Adrenal gland (tissue), 12 donors: ENCODE measurements around the gene VPS72. TPM values are rescaled to one million over a fixed set of nuclear protein-coding genes. Genes with fewer than 3 reads are reported as not detected.

ENCODE experiments used
- DNase-seq, 7 donors: peaks; one replicate each; pipeline ENCODE4 v3.0.0-alpha.2; 2019 to 2020
- H3K27ac ChIP-seq, 5 donors: fragments of 200-600 bp; sonication (generic) in 4 of 5; 1 replicate in 3 of 5; 2 replicates in 2 of 5; pipeline versions ENCODE4 v1.5.1 to v1.8.0; 2016 to 2020; ENCODE audit warnings: mild to moderate bottlenecking in 1 of 5
- H3K27me3 ChIP-seq: fragments of 200-600 bp; 2 replicates; pipeline ENCODE4 v1.8.0; 2021
- H3K36me3 ChIP-seq, 2 donors: fragments of 200-600 bp; replicated peaks in 1 of 2; 1 replicate in 1 of 2; 2 replicates in 1 of 2; pipeline versions ENCODE4 v1.5.1 to v1.8.0; 2018 to 2022
- H3K4me1 ChIP-seq, 2 donors: fragments of 200-600 bp; replicated peaks in 1 of 2; 1 replicate in 1 of 2; 2 replicates in 1 of 2; pipeline versions ENCODE4 v1.5.1 to v1.8.0; 2018 to 2021
- H3K4me3 ChIP-seq, 4 donors: fragments of 200-600 bp; sonication (generic) in 3 of 4; one replicate each; pipeline ENCODE4 v1.5.1; 2016 to 2018
- H3K9me3 ChIP-seq, 3 donors: fragments of 200-600 bp; sonication (generic) in 1 of 3; replicated peaks in 1 of 3; 1 replicate in 2 of 3; 2 replicates in 1 of 3; pipeline versions ENCODE4 v1.5.1 to v1.8.0; 2016 to 2021
- POLR2A ChIP-seq, 2 donors: fragments of 450-650 bp; IDR thresholded peaks; one replicate each; pipeline ENCODE4 v1.6.1; 2017; ENCODE audit warnings: antibody characterized with exemption in 2 of 2, mild to moderate bottlenecking in 2 of 2, moderate library complexity in 1 of 2
- WGBS, 4 donors: extraction: QIAGEN DNeasy Blood & Tissue Kit in 2 of 4; methylation state at CpG; one replicate each; pipeline versions ENCODE4 v1.1.5 to v1.1.7; 2013 to 2017; 5-methylcytosine and 5-hydroxymethylcytosine counted together
- intact Hi-C, 2 donors: fragments of 100-400 bp; cut with DNase I; formaldehyde crosslinking; loops; one replicate each; pipeline versions ENCODE4 v1.14.1 to v1.15.0; 2022 to 2023
- polyA plus RNA-seq, 3 donors: library from polyadenylated mRNA; stranded (reverse); fragments of 200-250 nt in 2 of 3; fragments of 350-450 nt in 1 of 3; fragmentation: Illumina TruSeq in 1 of 3; extraction: RNeasy Lipid Tissue Mini Kit (QIAGEN cat#74804) in 1 of 3; gene quantifications; one replicate each; pipeline ENCODE4 v1.2.3, GENCODE V29; 2013 to 2014
- total RNA-seq, 9 donors: library from RNA; depleted of rRNA in 4 of 9; stranded (reverse); fragments of >200 nt in 4 of 9; fragments of 120-200 nt in 1 of 9; fragmentation: NEBNext Ultra II Directional in 1 of 9; extraction: Animal tissue kit (Norgen Biotek cat#: 25700) in 1 of 9; gene quantifications; one replicate each; pipeline versions ENCODE4 v1.1.0 to v1.2.4, GENCODE V29; 2013 to 2023
- TF ChIP-seq, protein P1 (sequence below), 6 experiments: fragments of 450-650 bp in 4 of 6; fragments of 200-600 bp in 2 of 6; sonication (generic) in 1 of 6; IDR thresholded peaks; 1 replicate in 5 of 6; 2 replicates in 1 of 6; pipeline versions ENCODE4 v1.5.1 to v1.8.0; 2016 to 2021; ENCODE audit warnings: antibody characterized with exemption in 6 of 6, mild to moderate bottlenecking in 2 of 6, moderate library complexity in 1 of 6
- donor health status: healthy with polysubstance abuse.
- donor health status: Bipolar disorder and iron deficiency.
- donor health status: DM: yes; HTN: yes; CAD: no.
- donor health status: DM: no; HTN: no; CAD: no.
- donor health status: DM: no; HTN: no; CAD: no.
- donor health status: DM: yes; HTN: yes; CAD: no.

The VPS72 gene
- total and polyA plus RNA-seq, 12 donors: 30.0 to 57.1 (median 39.2) TPM

DNA sequence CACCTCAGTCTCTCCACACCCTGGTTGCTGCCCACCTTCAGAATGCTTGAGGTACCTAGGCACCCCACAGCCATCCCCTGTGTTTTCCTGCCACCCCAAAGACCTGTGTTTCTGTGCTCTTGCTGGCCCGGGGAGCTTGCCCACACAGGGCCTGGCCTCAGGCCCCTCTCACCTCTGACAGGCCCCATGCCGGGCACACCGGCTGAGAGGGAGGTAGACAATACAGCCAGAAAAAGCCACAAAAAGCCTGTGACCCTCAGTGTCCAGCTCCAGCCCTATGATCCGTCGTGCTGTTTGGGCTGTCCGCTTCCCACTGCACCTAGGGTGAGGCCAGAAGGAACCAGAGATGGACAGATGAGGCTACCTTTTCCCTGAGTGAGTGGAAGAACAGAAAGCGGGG is 55.0 kb downstream of the VPS72 start:
- intact Hi-C loops: no loop called here
- WGBS, 4 donors: 91 to 98% (median 95%) methylated on average over 6 to 7 of the region's 7 CpGs

DNA sequence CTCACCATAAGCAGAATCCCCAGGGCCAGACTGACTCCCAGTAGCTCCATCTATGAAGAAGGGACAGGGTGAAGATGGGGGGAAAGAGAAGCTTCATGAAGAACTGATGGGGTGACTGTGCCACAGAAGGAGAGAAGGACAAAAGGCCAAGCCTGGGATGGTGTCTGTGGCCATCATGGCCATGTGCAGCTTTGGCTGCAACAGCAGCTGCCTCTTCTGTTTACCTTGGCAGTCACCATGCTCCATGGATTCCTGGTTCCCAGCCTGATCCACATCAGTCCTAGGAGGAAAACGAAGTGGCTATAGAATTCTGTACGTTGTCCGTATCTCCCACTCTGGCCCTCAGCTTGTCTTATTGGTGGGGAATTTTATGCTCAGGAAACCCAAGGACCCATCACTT is 55.6 kb downstream of the VPS72 start:
- H3K4me1 ChIP-seq: peaks cover 7 to 11% of the 10 kb centered on the region in 2 donors
- 83 to 95% (median 88%) methylated on average over 3 of the region's 3 CpGs for WGBS, 4 donors
- TF ChIP-seq, protein P1, sequence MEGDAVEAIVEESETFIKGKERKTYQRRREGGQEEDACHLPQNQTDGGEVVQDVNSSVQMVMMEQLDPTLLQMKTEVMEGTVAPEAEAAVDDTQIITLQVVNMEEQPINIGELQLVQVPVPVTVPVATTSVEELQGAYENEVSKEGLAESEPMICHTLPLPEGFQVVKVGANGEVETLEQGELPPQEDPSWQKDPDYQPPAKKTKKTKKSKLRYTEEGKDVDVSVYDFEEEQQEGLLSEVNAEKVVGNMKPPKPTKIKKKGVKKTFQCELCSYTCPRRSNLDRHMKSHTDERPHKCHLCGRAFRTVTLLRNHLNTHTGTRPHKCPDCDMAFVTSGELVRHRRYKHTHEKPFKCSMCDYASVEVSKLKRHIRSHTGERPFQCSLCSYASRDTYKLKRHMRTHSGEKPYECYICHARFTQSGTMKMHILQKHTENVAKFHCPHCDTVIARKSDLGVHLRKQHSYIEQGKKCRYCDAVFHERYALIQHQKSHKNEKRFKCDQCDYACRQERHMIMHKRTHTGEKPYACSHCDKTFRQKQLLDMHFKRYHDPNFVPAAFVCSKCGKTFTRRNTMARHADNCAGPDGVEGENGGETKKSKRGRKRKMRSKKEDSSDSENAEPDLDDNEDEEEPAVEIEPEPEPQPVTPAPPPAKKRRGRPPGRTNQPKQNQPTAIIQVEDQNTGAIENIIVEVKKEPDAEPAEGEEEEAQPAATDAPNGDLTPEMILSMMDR (IDR thresholded peaks at IDR 0.05): no peak
- no peak for TF ChIP-seq POLR2A (IDR thresholded peaks at IDR 0.05)
- no peaks in the 10 kb centered on the region for H3K27me3 ChIP-seq
- no peak overlapping the region for H3K27ac ChIP-seq
- peak in 1 of 7 donors; percentile 45 for DNase-seq
- no peaks in the 10 kb centered on the region for H3K36me3 ChIP-seq
- intact Hi-C loops: no loop called here
- no peak overlapping the region for H3K4me3 ChIP-seq
- no peaks in the 10 kb centered on the region for H3K9me3 ChIP-seq

More for the DNA sequence above, 55.0 kb downstream of the VPS72 start:
- H3K27ac ChIP-seq: no peak overlapping the region
- DNase-seq: peak in 1 of 7 donors; percentile 14
- H3K36me3 ChIP-seq: no peaks in the 10 kb centered on the region
- no peak overlapping the region for H3K4me3 ChIP-seq
- no peaks in the 10 kb centered on the region for H3K27me3 ChIP-seq
- TF ChIP-seq POLR2A (IDR thresholded peaks at IDR 0.05): no peak
- TF ChIP-seq, protein P1 (IDR thresholded peaks at IDR 0.05): no peak
- H3K9me3 ChIP-seq: no peaks in the 10 kb centered on the region
- H3K4me1 ChIP-seq: peaks cover 7 to 11% of the 10 kb centered on the region in 2 donors

DNA sequence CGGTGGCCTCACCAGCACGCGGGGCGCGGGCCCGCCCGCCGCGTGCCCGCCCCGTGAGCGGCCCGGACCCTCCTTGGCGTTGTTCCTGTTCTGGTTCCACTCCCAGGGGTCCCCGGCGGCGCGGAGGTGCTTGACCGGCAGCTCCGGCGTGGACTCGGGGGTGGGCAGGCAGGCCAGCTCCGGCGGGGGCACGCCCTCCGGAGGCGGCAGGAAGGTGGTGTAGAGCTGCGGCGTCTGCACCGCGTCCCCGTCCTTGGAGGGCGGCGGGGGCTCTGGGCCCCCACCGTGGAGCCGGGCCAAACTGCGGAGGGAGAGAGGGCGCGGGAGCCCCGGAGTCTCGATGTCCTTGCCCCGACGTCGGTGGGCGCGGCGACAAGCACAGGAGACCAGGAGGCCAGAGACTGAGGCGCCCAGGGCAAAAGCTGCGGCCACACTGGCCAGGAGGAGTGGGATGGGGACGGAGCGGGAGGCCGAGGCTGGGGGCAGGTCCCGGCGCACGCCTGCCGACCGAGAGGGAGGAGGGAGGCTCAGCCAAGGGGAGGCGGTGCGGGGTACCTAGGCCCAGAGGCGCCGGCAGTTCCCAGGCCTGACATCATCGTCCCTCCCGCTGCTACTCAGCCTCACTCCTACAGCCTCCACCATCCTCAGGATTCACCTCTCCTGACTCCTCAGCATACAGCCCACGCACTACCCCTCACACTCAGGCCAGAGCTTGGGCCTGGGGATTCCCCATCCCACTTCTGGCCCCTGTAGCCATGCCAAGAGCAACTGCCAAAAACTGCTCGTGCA is 56.8 kb downstream of the VPS72 start:
- TF ChIP-seq POLR2A (IDR thresholded peaks at IDR 0.05): no peak
- TF ChIP-seq, protein P1 (IDR thresholded peaks at IDR 0.05): no peak
- Histone ChIP-seq H3K4me1 (peaks cover 7 to 11% of the 10 kb centered on the region in 2 donors), H3K27me3 (no peaks in the 10 kb centered on the region), H3K36me3 (no peaks in the 10 kb centered on the region), H3K27ac (no peak overlapping the region), H3K4me3 (peak overlapping the region in 1 of 4 donors; percentile 39), H3K9me3 (no peaks in the 10 kb centered on the region)
- intact Hi-C loops: no loop called here
- WGBS, 4 donors: 41 to 67% (median 54%) methylated on average over 5 to 65 of the region's 65 CpGs
- DNase-seq: peak in 1 of 7 donors; percentile 48

DNA sequence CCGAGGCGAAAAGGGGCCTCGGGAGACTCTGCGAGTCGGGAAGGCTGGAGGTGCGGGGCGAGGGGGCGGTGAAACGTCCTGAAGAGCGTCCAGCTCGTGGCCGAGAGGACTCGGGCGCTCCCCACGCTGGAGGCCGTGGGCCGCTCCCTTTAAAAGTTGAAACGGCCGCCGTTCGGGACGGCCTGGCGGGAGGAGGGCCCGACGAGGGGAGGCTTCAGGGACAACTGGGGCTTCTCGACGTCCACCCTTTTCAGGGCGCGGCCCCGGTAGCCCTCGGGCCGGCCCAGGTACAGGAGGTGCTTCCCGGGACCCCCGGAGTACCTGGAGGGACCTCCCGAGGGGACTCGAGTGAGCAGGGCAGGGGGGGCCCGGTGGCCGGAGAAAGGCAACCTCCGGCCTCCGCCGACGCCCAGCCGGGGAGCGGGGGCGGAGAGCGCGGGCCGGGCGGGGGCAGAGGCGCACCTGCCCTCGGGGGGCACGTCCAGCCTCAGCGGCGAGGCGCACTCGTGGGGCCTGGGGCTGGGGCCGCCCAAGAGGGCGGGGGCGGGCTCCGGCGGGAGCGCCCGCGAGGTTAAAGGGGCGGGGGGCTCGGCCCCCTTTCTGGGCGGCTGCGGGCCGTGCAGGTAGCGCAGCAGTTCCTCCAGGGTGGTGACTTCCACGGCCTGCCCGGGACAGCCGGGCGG is 57.5 kb downstream of the VPS72 start:
- H3K4me3 ChIP-seq: peak overlapping the region in 1 of 4 donors; percentile 39
- intact Hi-C loops: no loop called here
- H3K4me1 ChIP-seq: peaks cover 7 to 11% of the 10 kb centered on the region in 2 donors
- TF ChIP-seq POLR2A (IDR thresholded peaks at IDR 0.05): no peak
- TF ChIP-seq, protein P1 (IDR thresholded peaks at IDR 0.05): no peak
- H3K36me3 ChIP-seq: no peaks in the 10 kb centered on the region
- DNase-seq: peak in 1 of 7 donors; percentile 45
- H3K9me3 ChIP-seq: no peaks in the 10 kb centered on the region
- H3K27me3 ChIP-seq: no peaks in the 10 kb centered on the region
- WGBS, 4 donors: 38 to 78% (median 50%) methylated on average over 17 to 74 of the region's 74 CpGs
- H3K27ac ChIP-seq: peak overlapping the region in 1 of 5 donors; percentile 31
